ENCODE measurements around the gene HBA2.
"Not testable (repeated sequence)": the region's sequence is repeated elsewhere in the genome, so short reads cannot be mapped to it uniquely, and the experiment has no call there.

The HBA2 gene

GRCh38 chr16:172374-172941 lies at the start of gene HBA2:
Gene HBA2 (plus strand): TSS chr16:172876. CDS start chr16:172913, 37 bp downstream.
- DNase-seq; intact Hi-C loops (cut with DNase I): not testable (repeated sequence)

GRCh38 chr16:123558-124350 lies 48.9 kb upstream of the HBA2 start:
- intact Hi-C loops (cut with DNase I) = not testable (repeated sequence)
- peak in 2 of 10 donors; percentile 18 to 50 for DNase-seq

- intact Hi-C loops (cut with DNase I) = no loop called here
- DNase-seq = peak in 1 of 10 donors; percentile 7
These were observed 47.7 kb upstream of the HBA2 start for GRCh38 chr16:125011-125410.

GRCh38 chr16:129075-129474 lies 43.6 kb upstream of the HBA2 start:
- intact Hi-C loops (cut with DNase I) = no loop called here
- DNase-seq = peak in 2 of 10 donors; percentile 4 to 27

GRCh38 chr16:130533-131173 lies 42.0 kb upstream of the HBA2 start:
- no peak for DNase-seq
- intact Hi-C loops (cut with DNase I) = no loop called here

GRCh38 chr16:132120-132519 lies 40.6 kb upstream of the HBA2 start:
- intact Hi-C loops (cut with DNase I) = no loop called here
- DNase-seq = peak in 2 of 10 donors; percentile 7 to 21

- DNase-seq = no peak
- intact Hi-C loops (cut with DNase I) = no loop called here
These were observed 39.0 kb upstream of the HBA2 start for GRCh38 chr16:133716-134115.

- intact Hi-C loops (cut with DNase I) = no loop called here
- DNase-seq = peak in 2 of 10 donors; percentile 15 to 84
These were observed 34.6 kb upstream of the HBA2 start for GRCh38 chr16:138049-138417.

- intact Hi-C loops (cut with DNase I) = no loop called here
- peak in 2 of 10 donors; percentile 9 to 26 for DNase-seq
These were observed 32.4 kb upstream of the HBA2 start for GRCh38 chr16:140175-140857.

- intact Hi-C loops (cut with DNase I) = no loop called here
- peak in 6 of 10 donors; percentile 28 to 89 (median 51) for DNase-seq
These were observed 30.2 kb upstream of the HBA2 start for GRCh38 chr16:142405-142967.

- intact Hi-C loops (cut with DNase I) = no loop called here
- DNase-seq = peak in 3 of 10 donors; percentile 39 to 75 (median 53)
These were observed 29.6 kb upstream of the HBA2 start for GRCh38 chr16:143047-143446.

- DNase-seq = peak in 3 of 10 donors; percentile 7 to 18 (median 12)
- intact Hi-C loops (cut with DNase I) = no loop called here
These were observed 29.2 kb upstream of the HBA2 start for GRCh38 chr16:143456-143855.

- DNase-seq = peak in 1 of 10 donors; percentile 2
- intact Hi-C loops (cut with DNase I) = no loop called here
These were observed 27.9 kb upstream of the HBA2 start for GRCh38 chr16:144797-145252.

GRCh38 chr16:146646-147045 lies 26.0 kb upstream of the HBA2 start:
- intact Hi-C loops (cut with DNase I) = no loop called here
- DNase-seq = no peak

GRCh38 chr16:149024-149660 lies 23.5 kb upstream of the HBA2 start:
- DNase-seq = peak in 2 of 10 donors; percentile 1 to 49
- intact Hi-C loops (cut with DNase I) = no loop called here

- intact Hi-C loops (cut with DNase I) = no loop called here
These were observed 20.2 kb upstream of the HBA2 start, which contains the start of gene HBZ for GRCh38 chr16:152141-153128. Gene HBZ (plus strand): TSS chr16:152644. CDS start chr16:152910, 266 bp downstream.

GRCh38 chr16:153129-153521 lies 19.6 kb upstream of the HBA2 start:
- intact Hi-C loops (cut with DNase I); DNase-seq: not testable (repeated sequence)

More at GRCh38 chr16:152141-153128, 20.2 kb upstream of the HBA2 start, which contains the start of gene HBZ:
- peak in 3 of 10 donors; percentile 47 to 71 (median 66) for DNase-seq

- intact Hi-C loops (cut with DNase I); DNase-seq: not testable (repeated sequence)
These were observed 19.0 kb upstream of the HBA2 start for GRCh38 chr16:153550-154216.

Measured in posterior cingulate gyrus (tissue), 11 donors.